GM12878 (cell line): Measurements from ENCODE around the gene IFT81.

Source experiments
- CBX5 ChIP-seq: sonication (generic); IDR thresholded peaks from 2 replicates; pipeline ENCODE4 v1.6.1; 2016; ENCODE audit warnings: low read depth, moderate library complexity, mild to moderate bottlenecking, inconsistent platforms
- CHD4 ChIP-seq: fragments of 200-600 bp; sonication (generic); IDR thresholded peaks from 2 replicates; pipeline ENCODE4 v1.6.1; 2016; ENCODE audit warnings: mild to moderate bottlenecking
- FOXM1 ChIP-seq: IDR thresholded peaks from 2 replicates; pipeline ENCODE4 v1.6.1; 2012; ENCODE audit warnings: low read depth, mild to moderate bottlenecking, inconsistent platforms, low read length, moderate library complexity
- POLR2A ChIP-seq: IDR thresholded peaks from 2 replicates; pipeline ENCODE4 v1.6.1; 2011; ENCODE audit warnings: low read depth, mild to moderate bottlenecking, low read length
- POLR2AphosphoS5 ChIP-seq: IDR thresholded peaks from 2 replicates; pipeline ENCODE4 v1.6.1; 2011; ENCODE audit warnings: mild to moderate bottlenecking, low read length, inconsistent platforms
- RAD51 ChIP-seq: fragments of 450-650 bp; IDR thresholded peaks from 2 replicates; pipeline ENCODE4 v1.6.1; 2016; ENCODE audit warnings: moderate library complexity, mild to moderate bottlenecking, inconsistent platforms
- STAT3 ChIP-seq: IDR thresholded peaks from 2 replicates; pipeline ENCODE4 v1.6.1; 2011; ENCODE audit warnings: low read depth, low read length, improper control_type of control experiment
- ZNF274 ChIP-seq: IDR thresholded peaks from one replicate; pipeline ENCODE4 v1.8.0; 2011; ENCODE audit not compliant: insufficient read length, insufficient read depth
- TF ChIP-seq, protein P1 (sequence below): fragments of 450-650 bp; IDR thresholded peaks from 2 replicates; pipeline ENCODE4 v1.6.1; 2016; ENCODE audit warnings: mild to moderate bottlenecking, moderate library complexity, borderline replicate concordance

DNA sequence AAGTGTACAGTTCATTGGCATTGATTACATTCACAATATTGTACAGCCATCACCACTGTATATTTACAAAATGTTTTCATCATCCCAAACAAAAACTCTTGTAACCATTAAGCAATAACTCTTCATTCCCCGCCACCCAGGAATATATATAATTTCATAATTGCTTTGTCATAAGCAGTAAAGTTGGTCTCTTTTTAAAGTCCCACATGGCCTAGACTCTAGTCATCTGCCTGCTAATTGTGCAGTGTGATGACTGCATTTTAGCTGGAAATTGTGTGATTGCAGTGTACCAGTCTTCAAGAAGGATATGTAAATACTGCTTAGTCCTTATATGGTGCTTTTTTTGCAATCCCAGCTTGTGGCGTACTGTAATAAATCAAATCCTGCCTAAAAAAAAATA lies 81.8 kb downstream of the IFT81 start:
- TF ChIP-seq RAD51 (no peak), STAT3 (no peak), CHD4 (no peak), POLR2A (no peak), ZNF274 (no peak), FOXM1 (no peak), POLR2AphosphoS5 (no peak), CBX5 (no peak)
- TF ChIP-seq, protein P1, sequence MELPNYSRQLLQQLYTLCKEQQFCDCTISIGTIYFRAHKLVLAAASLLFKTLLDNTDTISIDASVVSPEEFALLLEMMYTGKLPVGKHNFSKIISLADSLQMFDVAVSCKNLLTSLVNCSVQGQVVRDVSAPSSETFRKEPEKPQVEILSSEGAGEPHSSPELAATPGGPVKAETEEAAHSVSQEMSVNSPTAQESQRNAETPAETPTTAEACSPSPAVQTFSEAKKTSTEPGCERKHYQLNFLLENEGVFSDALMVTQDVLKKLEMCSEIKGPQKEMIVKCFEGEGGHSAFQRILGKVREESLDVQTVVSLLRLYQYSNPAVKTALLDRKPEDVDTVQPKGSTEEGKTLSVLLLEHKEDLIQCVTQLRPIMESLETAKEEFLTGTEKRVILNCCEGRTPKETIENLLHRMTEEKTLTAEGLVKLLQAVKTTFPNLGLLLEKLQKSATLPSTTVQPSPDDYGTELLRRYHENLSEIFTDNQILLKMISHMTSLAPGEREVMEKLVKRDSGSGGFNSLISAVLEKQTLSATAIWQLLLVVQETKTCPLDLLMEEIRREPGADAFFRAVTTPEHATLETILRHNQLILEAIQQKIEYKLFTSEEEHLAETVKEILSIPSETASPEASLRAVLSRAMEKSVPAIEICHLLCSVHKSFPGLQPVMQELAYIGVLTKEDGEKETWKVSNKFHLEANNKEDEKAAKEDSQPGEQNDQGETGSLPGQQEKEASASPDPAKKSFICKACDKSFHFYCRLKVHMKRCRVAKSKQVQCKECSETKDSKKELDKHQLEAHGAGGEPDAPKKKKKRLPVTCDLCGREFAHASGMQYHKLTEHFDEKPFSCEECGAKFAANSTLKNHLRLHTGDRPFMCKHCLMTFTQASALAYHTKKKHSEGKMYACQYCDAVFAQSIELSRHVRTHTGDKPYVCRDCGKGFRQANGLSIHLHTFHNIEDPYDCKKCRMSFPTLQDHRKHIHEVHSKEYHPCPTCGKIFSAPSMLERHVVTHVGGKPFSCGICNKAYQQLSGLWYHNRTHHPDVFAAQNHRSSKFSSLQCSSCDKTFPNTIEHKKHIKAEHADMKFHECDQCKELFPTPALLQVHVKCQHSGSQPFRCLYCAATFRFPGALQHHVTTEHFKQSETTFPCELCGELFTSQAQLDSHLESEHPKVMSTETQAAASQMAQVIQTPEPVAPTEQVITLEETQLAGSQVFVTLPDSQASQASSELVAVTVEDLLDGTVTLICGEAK = no peak
